NAMALWA (cell line): ENCODE measurements around the gene MACO1.

ENCODE experiments used
- DNase-seq: peaks from one replicate; pipeline ENCODE4 v3.0.0-alpha.2; 2015; ENCODE audit warnings: low spot score

Gene MACO1

DNA sequence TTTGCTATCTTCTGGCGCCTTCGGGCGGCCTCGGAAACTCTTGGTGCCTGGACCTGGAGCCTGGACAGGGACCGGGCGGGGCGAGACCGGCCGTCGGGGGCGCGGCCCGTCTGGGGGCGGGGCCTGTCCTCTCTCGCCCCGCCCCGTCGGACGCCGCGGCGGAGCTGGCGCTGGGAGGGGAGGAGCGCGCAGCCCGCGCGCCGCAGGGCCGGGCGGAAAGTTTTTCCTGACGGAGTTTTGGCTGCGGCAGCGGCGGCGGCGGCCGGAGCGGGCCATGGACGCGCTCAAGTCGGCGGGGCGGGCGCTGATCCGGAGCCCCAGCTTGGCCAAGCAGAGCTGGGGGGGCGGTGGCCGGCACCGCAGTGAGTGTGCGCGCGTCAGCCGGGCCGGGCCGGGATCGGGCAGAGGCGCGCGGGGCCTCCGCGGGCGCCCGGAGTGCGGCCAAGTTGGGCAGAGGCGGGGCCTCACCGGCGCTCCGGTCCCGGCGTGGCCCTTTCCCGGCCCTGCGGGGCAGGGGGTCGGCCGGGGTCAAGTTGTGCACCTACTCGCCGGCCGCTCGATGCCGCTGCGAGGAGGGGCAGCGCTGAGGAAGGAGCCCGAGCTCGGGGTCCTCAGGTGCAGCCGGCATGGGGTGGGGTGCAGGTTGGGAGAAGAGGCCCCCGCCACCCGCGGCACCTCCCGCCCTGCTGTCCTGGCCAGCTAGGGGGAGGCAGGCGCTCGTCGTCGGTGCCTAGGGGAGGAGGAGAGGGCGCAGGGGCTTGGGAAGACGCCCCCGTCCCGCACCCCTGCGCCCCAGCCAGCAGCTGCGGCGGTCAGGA lies 112.9 kb downstream of the MACO1 start, which contains the start of gene LDLRAP1:
TSS of gene LDLRAP1 (plus strand) at position 182 of the 818 bp plus-strand sequence. CDS start at position 275, 93 bp downstream.
- DNase-seq: peak; percentile 63

DNA sequence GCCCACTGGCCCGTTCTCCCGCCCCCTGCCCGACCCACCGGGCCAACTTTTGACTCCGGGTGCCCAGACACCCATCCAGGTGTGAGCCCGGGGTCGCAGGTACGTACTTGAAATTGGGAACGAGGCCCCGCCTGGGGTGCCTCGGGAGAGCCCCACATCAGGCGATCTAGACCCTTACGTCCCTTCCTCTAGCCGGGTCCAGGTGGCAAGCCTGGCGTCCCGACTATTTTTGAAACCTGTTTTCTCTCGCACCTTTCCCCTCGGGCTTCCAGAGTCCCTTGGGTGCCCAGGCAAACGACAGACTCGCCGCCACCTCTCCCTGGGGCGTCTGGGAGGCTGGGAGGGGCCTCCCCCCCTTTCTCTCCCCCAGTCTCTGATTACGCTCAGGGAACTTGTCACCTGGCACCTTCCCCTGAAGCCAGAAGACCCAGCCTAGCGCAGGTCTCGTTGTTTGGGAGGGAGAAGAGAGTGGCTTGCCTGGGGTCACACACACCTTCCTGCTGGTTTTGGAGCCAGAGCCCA lies 113.6 kb downstream of the MACO1 start:
- no peak for DNase-seq

DNA sequence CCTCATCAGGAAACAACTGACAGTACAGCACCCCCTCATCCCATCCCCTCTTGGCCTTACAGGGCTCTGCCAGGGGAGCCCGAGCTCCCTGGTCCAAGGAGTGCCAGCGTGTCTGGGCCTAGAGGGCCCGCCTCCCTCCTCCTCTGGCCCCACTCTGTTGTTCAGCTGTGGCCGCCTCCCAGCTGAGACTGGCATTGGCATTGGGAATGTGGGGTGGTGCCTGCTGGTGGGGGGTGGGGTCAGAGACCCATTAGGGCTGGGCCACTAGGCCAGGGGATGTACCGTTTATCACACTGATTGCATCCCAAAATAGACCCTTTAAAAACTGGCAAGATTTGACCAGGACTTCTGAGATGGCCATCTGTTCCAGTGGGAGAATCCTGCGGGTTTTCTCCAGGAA lies 114.1 kb downstream of the MACO1 start:
- no peak for DNase-seq

DNA sequence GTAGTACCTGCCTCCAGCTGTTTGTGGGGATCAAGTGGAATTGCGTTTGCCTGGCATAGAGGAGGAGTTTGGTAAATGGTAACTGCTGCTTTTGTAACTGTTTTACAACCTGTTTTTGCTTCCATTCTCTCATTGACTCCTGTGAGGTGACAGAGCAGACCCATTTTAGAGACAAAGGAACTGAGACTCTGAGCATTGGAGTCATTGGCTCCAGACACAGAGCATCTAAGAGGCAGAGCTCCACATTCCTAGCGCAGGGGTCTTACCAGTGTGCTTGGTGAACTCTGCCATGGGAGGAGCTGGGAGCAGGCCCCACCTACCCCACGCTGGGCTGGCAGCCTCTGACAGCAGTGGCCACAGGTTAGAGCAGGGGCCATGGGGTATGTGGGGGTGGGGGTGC lies 115.1 kb downstream of the MACO1 start:
- DNase-seq: no peak

DNA sequence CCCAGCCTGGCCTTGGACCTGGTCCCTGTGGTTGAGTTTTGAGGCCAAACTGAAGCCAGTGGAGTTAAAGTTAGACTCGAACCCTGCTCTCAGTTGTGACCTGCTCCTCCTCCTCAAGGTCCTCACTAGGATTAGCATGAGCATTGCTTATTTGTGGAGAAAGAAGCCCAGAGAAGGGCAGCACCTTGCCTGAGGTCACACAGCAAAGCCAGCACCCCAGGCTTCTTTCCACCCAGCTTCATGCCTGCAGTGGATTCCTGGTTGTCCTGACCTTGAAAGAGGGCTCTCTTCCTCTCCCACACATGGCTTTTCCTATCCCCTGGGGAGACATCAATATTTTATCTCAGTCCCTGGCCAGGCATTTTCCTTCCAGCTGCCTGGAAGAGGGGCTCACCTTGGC lies 115.5 kb downstream of the MACO1 start:
- no peak for DNase-seq

DNA sequence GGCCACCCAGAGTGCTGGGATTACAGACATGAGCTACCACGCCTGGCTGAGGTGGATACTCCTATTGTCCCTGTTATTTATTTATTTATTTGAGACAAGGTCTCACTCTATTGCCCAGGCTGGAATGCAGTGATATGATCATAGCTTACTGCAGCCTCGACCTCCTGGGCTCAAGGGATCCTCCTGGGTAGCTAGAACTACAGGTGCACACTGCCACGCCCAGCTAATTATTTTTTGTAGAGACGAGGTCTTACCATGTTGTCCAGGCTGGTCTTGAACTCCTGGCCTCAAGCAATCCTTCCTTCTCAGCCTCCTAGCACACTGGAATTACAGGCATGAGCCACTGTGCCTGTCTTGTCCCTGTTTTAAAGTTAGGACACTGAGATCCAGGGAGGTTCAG lies 117.9 kb downstream of the MACO1 start:
- DNase-seq: no peak

DNA sequence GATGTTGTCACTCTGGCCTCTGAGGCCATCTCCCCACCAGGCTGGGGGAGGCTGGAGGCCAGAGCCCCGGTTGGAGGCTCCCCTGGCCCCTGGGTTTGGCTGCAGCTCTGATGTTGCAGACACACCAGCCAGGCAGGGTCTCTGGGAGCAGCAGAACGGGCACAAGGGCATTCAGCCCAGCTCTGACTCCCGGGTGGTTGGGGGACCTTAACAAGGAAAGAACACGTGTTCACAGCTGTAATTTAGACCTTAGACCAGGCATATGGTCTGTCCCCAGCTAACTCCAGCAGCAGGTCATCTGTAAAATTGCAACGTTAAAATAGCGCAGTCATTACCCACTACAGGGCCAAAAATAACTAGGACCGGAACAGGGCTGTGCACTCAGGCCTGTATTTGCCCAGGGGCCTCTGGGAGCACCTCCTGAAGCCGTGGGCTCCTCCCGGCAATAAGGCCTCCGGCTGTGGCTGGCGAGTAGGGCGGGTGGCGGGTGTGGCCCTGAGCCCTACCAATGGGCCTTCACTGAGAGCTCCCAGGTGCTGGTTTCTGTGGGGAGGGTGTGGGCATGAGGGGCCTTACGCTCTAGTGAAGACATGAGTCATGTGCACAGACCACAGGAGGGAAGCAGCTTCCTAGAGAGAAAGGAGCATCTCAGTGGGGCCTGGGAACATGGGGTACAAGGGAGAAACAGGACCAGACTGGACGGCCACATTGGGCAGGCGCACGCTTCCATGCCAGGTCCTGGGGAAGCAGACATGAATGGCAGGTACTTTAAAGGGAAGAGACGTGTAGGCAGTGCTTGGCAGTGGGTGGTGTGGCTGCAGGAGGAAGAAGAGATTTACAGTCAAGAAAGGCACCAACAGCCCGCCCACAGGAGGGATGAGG lies 118.8 kb downstream of the MACO1 start:
- DNase-seq: peak; percentile 85
